ENCODE data around the gene HTATIP2.

HTATIP2 gene

GRCh38 chr11:20363500-20364340, at the start of gene HTATIP2:
Gene HTATIP2 (plus strand): TSS chr11:20363714. CDS start chr11:20364238, 524 bp downstream.
- no peak for ATAC-seq (ENCODE audit: insufficient read depth, low read depth)

GRCh38 chr11:20315800-20316199, 47.7 kb upstream of the HTATIP2 start:
- H3K79me2 ChIP-seq (ENCODE audit: insufficient read depth, low read length), result no peaks in the 10 kb centered on the region
- no peak overlapping the region for H3K27ac ChIP-seq (ENCODE audit: low read length)
- H3K4me2 ChIP-seq (ENCODE audit: insufficient read depth, low read length), result no peak overlapping the region
- ATAC-seq (ENCODE audit: insufficient read depth, low read depth), result no peak
- no peak for TF ChIP-seq EZH2 (IDR thresholded peaks at IDR 0.05; ENCODE audit: borderline replicate concordance, low read depth, low read length, severe bottlenecking)
- TF ChIP-seq CTCF (IDR thresholded peaks at IDR 0.05; ENCODE audit: borderline replicate concordance, extremely low read depth, low read length, poor library complexity, severe bottlenecking), result no peak
- peaks cover 7% of the 10 kb centered on the region for H3K27me3 ChIP-seq (ENCODE audit: insufficient read depth, low read length, poor library complexity)
- no peak overlapping the region for H3K4me3 ChIP-seq (ENCODE audit: low read depth in 1 of 2, low read length in 2 of 2)
- H3K36me3 ChIP-seq (ENCODE audit: insufficient read depth, low read length), result no peaks in the 10 kb centered on the region
- no peak overlapping the region for H2AFZ ChIP-seq (ENCODE audit: low read depth, low read length)
- H3K4me1 ChIP-seq (ENCODE audit: insufficient read depth, low read length), result no peaks in the 10 kb centered on the region
- no peak for DNase-seq
- no peaks in the 10 kb centered on the region for H3K9me3 ChIP-seq (ENCODE audit: insufficient read depth, low read length, severe bottlenecking)
- no peak overlapping the region for H3K9ac ChIP-seq (ENCODE audit: low read depth, low read length)
- no peaks in the 10 kb centered on the region for H4K20me1 ChIP-seq (ENCODE audit: insufficient read depth, low read length)

More at GRCh38 chr11:20363500-20364340, at the start of gene HTATIP2:
- no peaks in the 10 kb centered on the region for H3K9me3 ChIP-seq (ENCODE audit: insufficient read depth, low read length, severe bottlenecking)
- TF ChIP-seq CTCF (IDR thresholded peaks at IDR 0.05; ENCODE audit: borderline replicate concordance, extremely low read depth, low read length, poor library complexity, severe bottlenecking) (no peak), EZH2 (IDR thresholded peaks at IDR 0.05; ENCODE audit: borderline replicate concordance, low read depth, low read length, severe bottlenecking) (no peak)
- no peaks in the 10 kb centered on the region for H4K20me1 ChIP-seq (ENCODE audit: insufficient read depth, low read length)
- no peaks in the 10 kb centered on the region for H3K79me2 ChIP-seq (ENCODE audit: insufficient read depth, low read length)
- no peak within 1 kb of the TSS for H3K4me2 ChIP-seq (ENCODE audit: insufficient read depth, low read length)
- H3K36me3 ChIP-seq (ENCODE audit: insufficient read depth, low read length), result no peaks in the 10 kb centered on the region
- H3K4me3 ChIP-seq (ENCODE audit: low read depth in 1 of 2, low read length in 2 of 2), result no peak within 1 kb of the TSS
- H2AFZ ChIP-seq (ENCODE audit: low read depth, low read length), result no peak within 1 kb of the TSS
- H3K4me1 ChIP-seq (ENCODE audit: insufficient read depth, low read length), result peaks cover 12% of the 10 kb centered on the region
- no peak for DNase-seq
- H3K27me3 ChIP-seq (ENCODE audit: insufficient read depth, low read length, poor library complexity), result no peaks in the 10 kb centered on the region
- H3K9ac ChIP-seq (ENCODE audit: low read depth, low read length), result no peak within 1 kb of the TSS
- H3K27ac ChIP-seq (ENCODE audit: low read length), result no peak within 1 kb of the TSS

GRCh38 chr11:20321177-20321576, 42.3 kb upstream of the HTATIP2 start:
- ATAC-seq (ENCODE audit: insufficient read depth, low read depth), result no peak

More at GRCh38 chr11:20321177-20321576, 42.3 kb upstream of the HTATIP2 start:
- H3K36me3 ChIP-seq (ENCODE audit: insufficient read depth, low read length), result no peaks in the 10 kb centered on the region
- no peak overlapping the region for H2AFZ ChIP-seq (ENCODE audit: low read depth, low read length)
- H3K4me1 ChIP-seq (ENCODE audit: insufficient read depth, low read length), result no peaks in the 10 kb centered on the region
- H3K27me3 ChIP-seq (ENCODE audit: insufficient read depth, low read length, poor library complexity), result no peaks in the 10 kb centered on the region
- no peaks in the 10 kb centered on the region for H4K20me1 ChIP-seq (ENCODE audit: insufficient read depth, low read length)
- no peak overlapping the region for H3K4me2 ChIP-seq (ENCODE audit: insufficient read depth, low read length)
- H3K9me3 ChIP-seq (ENCODE audit: insufficient read depth, low read length, severe bottlenecking), result no peaks in the 10 kb centered on the region
- DNase-seq, result no peak
- TF ChIP-seq EZH2 (IDR thresholded peaks at IDR 0.05; ENCODE audit: borderline replicate concordance, low read depth, low read length, severe bottlenecking) (no peak), CTCF (IDR thresholded peaks at IDR 0.05; ENCODE audit: borderline replicate concordance, extremely low read depth, low read length, poor library complexity, severe bottlenecking) (no peak)
- no peak overlapping the region for H3K27ac ChIP-seq (ENCODE audit: low read length)
- H3K9ac ChIP-seq (ENCODE audit: low read depth, low read length), result no peak overlapping the region
- H3K79me2 ChIP-seq (ENCODE audit: insufficient read depth, low read length), result no peaks in the 10 kb centered on the region
- H3K4me3 ChIP-seq (ENCODE audit: low read depth in 1 of 2, low read length in 2 of 2), result no peak overlapping the region

Data from DND-41 (cell line).